ENCODE measurements around the gene OTOS.

OTOS gene

GRCh38 chr2:240167588-240167880 is 27.1 kb upstream of the OTOS start:
- DNase-seq (ENCODE audit: low spot score): no peak

GRCh38 chr2:240166761-240167587 is 26.5 kb upstream of the OTOS start:
- DNase-seq (ENCODE audit: low spot score): no peak

- no peak for DNase-seq (ENCODE audit: low spot score)
Measured at GRCh38 chr2:240166191-240166590, 25.7 kb upstream of the OTOS start.

GRCh38 chr2:240165661-240166060 is 25.2 kb upstream of the OTOS start:
- DNase-seq (ENCODE audit: low spot score): no peak

GRCh38 chr2:240165034-240165433 is 24.6 kb upstream of the OTOS start:
- DNase-seq (ENCODE audit: low spot score): no peak

- no peak for DNase-seq (ENCODE audit: low spot score)
Measured at GRCh38 chr2:240164586-240164985, 24.1 kb upstream of the OTOS start.

- no peak for DNase-seq (ENCODE audit: low spot score)
Measured at GRCh38 chr2:240163844-240164574, 23.6 kb upstream of the OTOS start.

GRCh38 chr2:240162939-240163714 is 22.7 kb upstream of the OTOS start:
- DNase-seq (ENCODE audit: low spot score): no peak

- DNase-seq (ENCODE audit: low spot score): no peak
Measured at GRCh38 chr2:240162531-240162930, 22.1 kb upstream of the OTOS start.

- no peak for DNase-seq (ENCODE audit: low spot score)
Measured at GRCh38 chr2:240162032-240162431, 21.6 kb upstream of the OTOS start.

- DNase-seq (ENCODE audit: low spot score): no peak
Measured at GRCh38 chr2:240161087-240161750, 20.8 kb upstream of the OTOS start.

GRCh38 chr2:240160291-240161086 is 20.0 kb upstream of the OTOS start:
- no peak for DNase-seq (ENCODE audit: low spot score)

- no peak for DNase-seq (ENCODE audit: low spot score)
Measured at GRCh38 chr2:240159251-240159839, 18.9 kb upstream of the OTOS start.

GRCh38 chr2:240157147-240157470 is 16.7 kb upstream of the OTOS start:
- DNase-seq (ENCODE audit: low spot score): no peak

- no peak for DNase-seq (ENCODE audit: low spot score)
Measured at GRCh38 chr2:240156435-240157146, 16.1 kb upstream of the OTOS start.

- DNase-seq (ENCODE audit: low spot score): no peak
Measured at GRCh38 chr2:240155745-240156390, 15.4 kb upstream of the OTOS start.

GRCh38 chr2:240155048-240155744 is 14.7 kb upstream of the OTOS start:
- no peak for DNase-seq (ENCODE audit: low spot score)

GRCh38 chr2:240154606-240155005 is 14.1 kb upstream of the OTOS start:
- no peak for DNase-seq (ENCODE audit: low spot score)

- DNase-seq (ENCODE audit: low spot score): no peak
Measured at GRCh38 chr2:240153418-240153817, 13.0 kb upstream of the OTOS start.

Data from hepatic stellate cell (primary cell).